Right lobe of liver (tissue), 6 donors: ENCODE results near the gene DRP2. TPM values are rescaled to one million over a fixed set of nuclear protein-coding genes. Genes with fewer than 3 reads are reported as not detected.

Experiments used
- ATAC-seq, 4 donors: fragments of 200-7000 bp; cut with Tn5 transposase; one replicate each; pipeline ENCODE4 v1.9.1; 2020; ENCODE audit warnings: mild to moderate bottlenecking in 4 of 4, moderate library complexity in 4 of 4
- DNase-seq, 3 donors: peaks; one replicate each; pipeline ENCODE4 v3.0.0-alpha.2; 2020
- H3K27ac ChIP-seq, 3 donors: fragments of 200-600 bp; one replicate each; pipeline ENCODE4 v1.8.0; 2022
- H3K27me3 ChIP-seq, 2 donors: fragments of 200-600 bp; one replicate each; pipeline ENCODE4 v1.8.0; 2022
- H3K36me3 ChIP-seq, 4 donors: fragments of 200-600 bp; sonication (generic) in 1 of 4; one replicate each; pipeline versions ENCODE4 v1.5.1 to v1.8.0; 2017 to 2022; ENCODE audit warnings: control low read depth in 1 of 4
- H3K4me1 ChIP-seq, 4 donors: fragments of 200-600 bp; sonication (generic) in 1 of 4; one replicate each; pipeline versions ENCODE4 v1.5.1 to v1.8.0; 2017 to 2022; ENCODE audit warnings: control low read depth in 1 of 4
- H3K4me3 ChIP-seq, 3 donors: fragments of 200-600 bp; one replicate each; pipeline ENCODE4 v1.8.0; 2022
- H3K9me3 ChIP-seq, 4 donors: fragments of 200-600 bp; sonication (generic) in 1 of 4; one replicate each; pipeline versions ENCODE4 v1.5.1 to v1.8.0; 2017 to 2022; ENCODE audit warnings: control low read depth in 1 of 4
- POLR2A ChIP-seq: fragments of 450-650 bp; IDR thresholded peaks from one replicate; pipeline ENCODE4 v1.6.1; 2017; ENCODE audit warnings: antibody characterized with exemption, mild to moderate bottlenecking
- WGBS: methylation state at CpG from one replicate; pipeline ENCODE4 v1.1.6; 2018; ENCODE audit warnings: low coverage, low lambda C conversion rate; ENCODE audit not compliant: insufficient coverage; ENCODE audit errors: missing lambda C conversion rate; 5-methylcytosine and 5-hydroxymethylcytosine counted together
- intact Hi-C, 2 donors: fragments of 100-400 bp; cut with DNase I; formaldehyde crosslinking; loops; one replicate each; pipeline versions ENCODE4 v1.11.2 to v1.14.1; 2022
- total RNA-seq, 6 experiments: library from RNA; depleted of rRNA in 2 of 6; stranded (reverse); fragments of >200 nt in 2 of 6; fragmentation: NEBNext Ultra II Directional in 3 of 6; extraction: Animal tissue kit (Norgen Biotek cat#: 25700) in 3 of 6; gene quantifications; one replicate each; pipeline versions ENCODE4 v1.1.0 to v1.2.4, GENCODE V29; 2016 to 2023
- TF ChIP-seq, protein P1 (sequence below), 4 donors: fragments of 200-600 bp in 3 of 4; fragments of 450-650 bp in 1 of 4; IDR thresholded peaks; one replicate each; pipeline versions ENCODE4 v1.5.1 to v1.8.0; 2016 to 2022; ENCODE audit warnings: antibody characterized with exemption in 4 of 4, mild to moderate bottlenecking in 2 of 4
- donor health status: DM: no; HTN: yes; CAD: no.
- donor health status: DM: no; HTN: no; CAD: no.
- donor health status: DM: no; HTN: no; CAD: no.
- donor health status: DM: no; HTN: yes; CAD: no.
- donor health status: DM: no; HTN: yes; CAD: no.

Gene DRP2
- total RNA-seq, 6 experiments from 2014 or later, result not detected

DNA sequence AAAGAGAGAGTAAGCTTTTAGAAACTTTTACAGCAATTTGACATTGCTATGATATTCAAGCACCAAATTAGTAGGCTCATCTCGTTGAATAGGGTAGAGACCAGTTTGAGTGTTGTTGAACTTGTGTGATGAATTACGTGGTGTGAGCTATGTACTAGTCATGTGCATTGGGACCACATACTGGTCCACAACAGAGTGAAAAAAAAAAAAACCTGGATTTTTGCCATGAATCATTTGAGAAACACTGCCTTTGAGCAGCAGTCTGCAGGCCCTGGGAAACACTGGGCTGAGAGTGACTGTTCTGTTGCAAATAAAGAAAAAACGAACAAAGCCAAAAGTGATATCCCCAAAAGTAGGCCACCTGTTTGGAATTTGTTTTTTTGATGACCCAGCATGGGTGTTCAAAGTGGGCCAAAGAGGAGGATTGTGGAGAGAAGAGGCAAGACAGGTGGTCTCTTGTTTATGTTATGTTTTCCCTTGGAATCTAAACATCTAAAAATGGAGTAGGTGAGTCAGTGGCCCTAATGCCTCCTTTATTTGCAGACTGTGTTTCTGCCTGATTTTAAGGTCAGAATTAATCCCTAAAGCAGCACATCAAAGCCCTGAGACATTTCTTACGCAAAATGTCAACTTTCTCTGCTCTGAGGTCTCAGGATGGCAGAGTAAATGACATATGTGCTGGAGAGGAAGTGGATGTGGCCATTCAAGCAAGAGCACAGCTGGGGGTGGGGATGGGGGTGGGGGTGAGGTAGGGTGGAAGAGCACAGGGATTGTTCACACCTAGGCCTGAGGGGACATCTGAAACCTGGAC, 38.1 kb downstream of the DRP2 start:
- H3K36me3 ChIP-seq, result no peaks in the 10 kb centered on the region
- no peak overlapping the region for H3K4me3 ChIP-seq
- no peaks in the 10 kb centered on the region for H3K27me3 ChIP-seq
- no peaks in the 10 kb centered on the region for H3K4me1 ChIP-seq
- TF ChIP-seq POLR2A, result no peak
- TF ChIP-seq, protein P1, sequence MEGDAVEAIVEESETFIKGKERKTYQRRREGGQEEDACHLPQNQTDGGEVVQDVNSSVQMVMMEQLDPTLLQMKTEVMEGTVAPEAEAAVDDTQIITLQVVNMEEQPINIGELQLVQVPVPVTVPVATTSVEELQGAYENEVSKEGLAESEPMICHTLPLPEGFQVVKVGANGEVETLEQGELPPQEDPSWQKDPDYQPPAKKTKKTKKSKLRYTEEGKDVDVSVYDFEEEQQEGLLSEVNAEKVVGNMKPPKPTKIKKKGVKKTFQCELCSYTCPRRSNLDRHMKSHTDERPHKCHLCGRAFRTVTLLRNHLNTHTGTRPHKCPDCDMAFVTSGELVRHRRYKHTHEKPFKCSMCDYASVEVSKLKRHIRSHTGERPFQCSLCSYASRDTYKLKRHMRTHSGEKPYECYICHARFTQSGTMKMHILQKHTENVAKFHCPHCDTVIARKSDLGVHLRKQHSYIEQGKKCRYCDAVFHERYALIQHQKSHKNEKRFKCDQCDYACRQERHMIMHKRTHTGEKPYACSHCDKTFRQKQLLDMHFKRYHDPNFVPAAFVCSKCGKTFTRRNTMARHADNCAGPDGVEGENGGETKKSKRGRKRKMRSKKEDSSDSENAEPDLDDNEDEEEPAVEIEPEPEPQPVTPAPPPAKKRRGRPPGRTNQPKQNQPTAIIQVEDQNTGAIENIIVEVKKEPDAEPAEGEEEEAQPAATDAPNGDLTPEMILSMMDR (IDR thresholded peaks at IDR 0.05), result no peak
- no peak for ATAC-seq
- intact Hi-C loops, result no loop called here
- 74% methylated on average over 4 of the region's 4 CpGs for WGBS
- DNase-seq, result no peak
- no peak overlapping the region for H3K27ac ChIP-seq
- no peaks in the 10 kb centered on the region for H3K9me3 ChIP-seq

DNA sequence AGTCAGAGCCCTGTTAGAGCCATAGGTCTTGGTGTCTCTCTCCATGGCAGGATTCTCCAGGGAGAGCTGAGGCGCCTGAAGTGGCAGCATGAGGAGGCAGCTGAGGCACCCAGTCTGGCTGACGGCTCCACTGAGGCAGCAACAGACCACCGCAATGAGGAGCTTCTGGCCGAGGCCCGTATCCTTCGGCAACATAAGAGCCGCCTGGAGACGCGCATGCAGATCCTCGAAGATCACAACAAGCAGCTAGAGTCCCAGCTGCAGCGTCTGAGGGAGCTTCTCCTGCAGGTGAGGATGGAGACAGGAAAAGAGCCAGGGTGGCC, 38.6 kb downstream of the DRP2 start:
- 100% methylated on average over 1 of the region's 11 CpGs for WGBS
- Histone ChIP-seq H3K27me3 (no peaks in the 10 kb centered on the region), H3K9me3 (no peaks in the 10 kb centered on the region), H3K4me3 (no peak overlapping the region), H3K4me1 (no peaks in the 10 kb centered on the region), H3K27ac (no peak overlapping the region), H3K36me3 (no peaks in the 10 kb centered on the region)
- ATAC-seq (no peak), DNase-seq (no peak)
- TF ChIP-seq POLR2A, result no peak
- TF ChIP-seq, protein P1 (IDR thresholded peaks at IDR 0.05), result no peak
- intact Hi-C loops, result no loop called here

DNA sequence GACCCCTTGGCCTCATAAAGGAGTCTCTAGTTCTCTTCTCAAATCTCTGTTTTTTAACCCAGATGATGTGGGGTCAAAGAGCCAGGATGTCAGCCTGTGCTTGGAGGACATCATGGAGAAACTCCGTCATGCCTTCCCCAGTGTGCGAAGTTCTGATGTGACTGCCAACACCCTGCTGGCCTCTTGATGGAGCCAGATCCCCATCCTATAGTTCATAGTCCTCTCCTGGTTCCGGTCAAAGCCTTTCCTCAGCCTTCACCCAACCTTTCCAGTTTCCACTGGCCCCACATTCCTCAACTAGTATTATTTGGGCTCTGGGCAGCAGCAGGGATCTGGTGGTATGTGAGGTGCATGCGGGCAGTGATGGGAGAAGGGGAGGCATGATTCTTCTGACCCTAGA, 40.8 kb downstream of the DRP2 start:
- Histone ChIP-seq H3K36me3 (no peaks in the 10 kb centered on the region), H3K4me1 (no peaks in the 10 kb centered on the region), H3K4me3 (no peak overlapping the region), H3K27me3 (no peaks in the 10 kb centered on the region), H3K27ac (no peak overlapping the region), H3K9me3 (no peaks in the 10 kb centered on the region)
- DNase-seq (no peak), ATAC-seq (peak in 2 of 4 donors; percentile 43 to 47)
- TF ChIP-seq, protein P1 (IDR thresholded peaks at IDR 0.05), result peak in 1 of 4 donors; percentile 19
- TF ChIP-seq POLR2A, result no peak
- 44% methylated on average over 4 of the region's 4 CpGs for WGBS
- intact Hi-C loops, result no loop called here

DNA sequence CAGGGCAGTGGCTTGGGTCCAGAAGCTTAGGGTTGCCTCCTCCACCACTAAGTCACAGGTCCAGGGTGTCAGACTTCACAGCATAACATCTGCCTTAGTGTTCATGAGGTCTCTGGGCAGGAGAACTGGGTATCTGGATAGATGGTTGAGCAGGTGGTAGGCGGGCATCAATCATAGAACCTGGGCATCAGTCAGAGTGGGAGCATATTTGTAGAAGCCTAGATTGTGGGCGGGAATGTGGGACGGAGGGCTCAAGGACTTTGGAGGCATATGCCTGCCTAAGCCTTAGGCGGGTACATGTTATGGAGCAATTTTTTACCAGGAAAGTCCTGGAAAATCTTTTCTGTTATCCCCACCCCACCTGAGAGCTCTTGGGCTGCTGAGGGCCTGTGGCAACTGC, 43.0 kb downstream of the DRP2 start:
- Histone ChIP-seq H3K9me3 (no peaks in the 10 kb centered on the region), H3K27me3 (no peaks in the 10 kb centered on the region), H3K36me3 (no peaks in the 10 kb centered on the region), H3K4me3 (no peak overlapping the region), H3K4me1 (no peaks in the 10 kb centered on the region), H3K27ac (no peak overlapping the region)
- intact Hi-C loops, result no loop called here
- ATAC-seq (no peak), DNase-seq (no peak)
- TF ChIP-seq, protein P1 (IDR thresholded peaks at IDR 0.05), result no peak
- no peak for TF ChIP-seq POLR2A
- WGBS, result 61% methylated on average over 3 of the region's 4 CpGs
